Measurements from ENCODE around the gene PODN.

PODN gene

GRCh38 chr1:53073287-53073686, 11.3 kb downstream of the PODN start:
- no peak for TF ChIP-seq CTCF (IDR thresholded peaks at IDR 0.05; ENCODE audit: low read depth, low read length, missing control alignments)
- DNase-seq (ENCODE audit: low read depth), result no peak
- H3K4me3 ChIP-seq (ENCODE audit: low read depth, low read length), result no peak overlapping the region

GRCh38 chr1:53073868-53074311, 11.9 kb downstream of the PODN start:
- no peak for DNase-seq (ENCODE audit: low read depth)
- TF ChIP-seq CTCF (IDR thresholded peaks at IDR 0.05; ENCODE audit: low read depth, low read length, missing control alignments), result no peak
- no peak overlapping the region for H3K4me3 ChIP-seq (ENCODE audit: low read depth, low read length)

- DNase-seq (ENCODE audit: low read depth), result no peak
- H3K4me3 ChIP-seq (ENCODE audit: low read depth, low read length), result no peak overlapping the region
- TF ChIP-seq CTCF (IDR thresholded peaks at IDR 0.05; ENCODE audit: low read depth, low read length, missing control alignments), result no peak
These were observed 12.5 kb downstream of the PODN start for GRCh38 chr1:53074313-53075154.

GRCh38 chr1:53075206-53075605, 13.2 kb downstream of the PODN start:
- no peak for DNase-seq (ENCODE audit: low read depth)
- no peak overlapping the region for H3K4me3 ChIP-seq (ENCODE audit: low read depth, low read length)
- TF ChIP-seq CTCF (IDR thresholded peaks at IDR 0.05; ENCODE audit: low read depth, low read length, missing control alignments), result no peak

GRCh38 chr1:53075761-53076163, 13.7 kb downstream of the PODN start:
- TF ChIP-seq CTCF (IDR thresholded peaks at IDR 0.05; ENCODE audit: low read depth, low read length, missing control alignments), result no peak
- DNase-seq (ENCODE audit: low read depth), result no peak
- no peak overlapping the region for H3K4me3 ChIP-seq (ENCODE audit: low read depth, low read length)

- TF ChIP-seq CTCF (IDR thresholded peaks at IDR 0.05; ENCODE audit: low read depth, low read length, missing control alignments), result no peak
- H3K4me3 ChIP-seq (ENCODE audit: low read depth, low read length), result no peak overlapping the region
- DNase-seq (ENCODE audit: low read depth), result no peak
These were observed 14.2 kb downstream of the PODN start for GRCh38 chr1:53076165-53076564.
